OCI-LY1 (cell line): ENCODE data around the gene MVP.

Source experiments
- EZH2 ChIP-seq: fragments of 200-600 bp; sonication (generic), shearing (Covaris generic); IDR thresholded peaks from 2 replicates; pipeline ENCODE4 v1.8.0; 2017; ENCODE audit warnings: borderline replicate concordance, mixed run types, mild to moderate bottlenecking, antibody characterized with exemption, low read length, moderate library complexity, mixed read lengths
- TF ChIP-seq, protein P1 (sequence below): fragments of 200-600 bp; sonication (generic), shearing (Covaris generic); IDR thresholded peaks from 2 replicates; pipeline ENCODE4 v1.5.1; 2017; ENCODE audit warnings: mild to moderate bottlenecking, antibody characterized with exemption, low read length, moderate library complexity, mixed read lengths

GRCh38 chr16:29815032-29815721 is 5.1 kb upstream of the MVP start:
- TF ChIP-seq, protein P1, sequence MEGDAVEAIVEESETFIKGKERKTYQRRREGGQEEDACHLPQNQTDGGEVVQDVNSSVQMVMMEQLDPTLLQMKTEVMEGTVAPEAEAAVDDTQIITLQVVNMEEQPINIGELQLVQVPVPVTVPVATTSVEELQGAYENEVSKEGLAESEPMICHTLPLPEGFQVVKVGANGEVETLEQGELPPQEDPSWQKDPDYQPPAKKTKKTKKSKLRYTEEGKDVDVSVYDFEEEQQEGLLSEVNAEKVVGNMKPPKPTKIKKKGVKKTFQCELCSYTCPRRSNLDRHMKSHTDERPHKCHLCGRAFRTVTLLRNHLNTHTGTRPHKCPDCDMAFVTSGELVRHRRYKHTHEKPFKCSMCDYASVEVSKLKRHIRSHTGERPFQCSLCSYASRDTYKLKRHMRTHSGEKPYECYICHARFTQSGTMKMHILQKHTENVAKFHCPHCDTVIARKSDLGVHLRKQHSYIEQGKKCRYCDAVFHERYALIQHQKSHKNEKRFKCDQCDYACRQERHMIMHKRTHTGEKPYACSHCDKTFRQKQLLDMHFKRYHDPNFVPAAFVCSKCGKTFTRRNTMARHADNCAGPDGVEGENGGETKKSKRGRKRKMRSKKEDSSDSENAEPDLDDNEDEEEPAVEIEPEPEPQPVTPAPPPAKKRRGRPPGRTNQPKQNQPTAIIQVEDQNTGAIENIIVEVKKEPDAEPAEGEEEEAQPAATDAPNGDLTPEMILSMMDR = no peak
- no peak for TF ChIP-seq EZH2
